Activated CD8-positive, alpha-beta memory T cell treated with anti-CD3 and anti-CD28 coated beads, Interleukin-2, amount 50 U/mL, for 24 hours (primary cell): ENCODE measurements around the gene PCP2.

Experiments used
- DNase-seq: peaks from one replicate; pipeline ENCODE4 v3.0.0-alpha.2; 2020; ENCODE audit errors: extremely low read depth

The PCP2 gene

GRCh38 chr19:7596211-7596937, 37.1 kb downstream of the PCP2 start:
- no peak for DNase-seq

DNA sequence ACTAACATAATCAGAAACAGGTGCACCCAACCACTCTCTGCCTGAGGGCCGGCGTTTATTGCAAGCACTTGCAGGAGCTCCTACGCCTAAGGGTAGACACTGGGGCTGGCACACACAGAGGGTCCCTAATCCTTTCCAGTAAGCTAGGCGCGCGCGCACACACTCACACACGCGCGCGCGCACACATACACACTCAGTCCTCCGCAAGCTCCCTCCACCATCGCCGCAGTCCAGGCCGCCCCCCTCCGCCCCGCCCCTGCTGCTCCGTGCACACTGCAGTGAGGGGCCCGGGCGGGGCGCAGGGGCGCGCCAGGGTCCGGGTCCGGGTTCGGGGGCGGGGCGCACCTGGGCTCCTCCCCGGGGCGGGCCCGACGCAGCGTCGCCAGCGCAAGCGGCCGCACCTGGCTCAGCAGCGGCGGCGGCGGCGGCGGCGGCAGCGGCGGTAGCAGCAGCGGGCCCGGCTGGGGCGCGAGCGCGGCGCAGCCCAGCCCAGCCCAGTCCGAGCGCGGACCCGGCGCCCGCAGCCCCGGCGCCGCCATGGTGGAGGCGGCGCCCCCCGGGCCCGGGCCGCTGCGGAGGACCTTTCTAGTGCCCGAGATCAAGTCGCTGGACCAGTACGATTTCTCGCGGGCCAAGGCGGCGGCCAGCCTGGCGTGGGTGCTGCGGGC, 37.9 kb downstream of the PCP2 start, which contains the start of gene CAMSAP3:
TSS of gene CAMSAP3 (plus strand) at position 398 of the 668 bp plus-strand sequence. CDS start at position 538, 140 bp downstream.
- no peak for DNase-seq

- DNase-seq = no peak
These were observed 43.3 kb downstream of the PCP2 start for GRCh38 chr19:7590256-7590655.

DNA sequence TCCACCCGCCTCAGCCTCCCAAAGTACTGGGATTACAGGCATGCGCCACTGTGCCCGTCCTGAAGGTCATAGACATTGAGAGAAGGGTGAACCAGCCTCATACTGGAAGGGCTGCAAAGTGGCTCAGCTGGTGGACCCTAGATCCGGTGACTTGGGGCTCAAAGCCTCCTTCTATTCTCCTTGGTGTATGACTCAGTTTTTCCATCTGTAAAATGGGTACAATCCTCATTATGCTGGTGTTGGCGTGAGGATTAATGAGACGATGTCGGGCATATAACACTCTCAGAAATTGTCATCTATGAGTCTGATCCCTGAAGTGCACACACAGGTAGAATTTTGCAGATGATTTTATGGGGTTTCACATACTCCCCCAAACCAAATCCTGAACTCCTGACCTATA, 43.7 kb downstream of the PCP2 start:
- no peak for DNase-seq

DNA sequence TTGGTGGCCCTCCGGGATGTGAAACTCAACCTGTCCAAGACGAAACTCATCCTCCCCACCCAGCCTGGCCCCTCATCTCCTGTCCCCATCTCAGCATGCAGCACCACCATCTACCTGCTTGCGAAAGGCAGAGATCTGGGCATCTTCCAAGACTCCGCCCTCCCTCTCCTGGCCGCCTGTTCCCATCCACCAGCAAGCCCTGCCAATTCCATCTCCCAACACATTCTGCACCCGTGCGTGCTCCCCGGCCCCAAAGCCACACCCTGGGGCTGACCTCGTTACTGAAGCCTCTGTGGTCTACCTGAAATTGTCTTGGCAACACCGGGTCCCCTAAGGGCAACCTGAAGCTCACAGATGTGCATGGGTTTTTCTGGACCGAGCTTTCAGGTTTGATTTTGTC, 51.1 kb downstream of the PCP2 start:
- DNase-seq = no peak
